NCI-H2196 (cell line): Measurements from ENCODE around the gene LVRN.

Source experiments
- DNase-seq: peaks from one replicate; lab custom pipeline; 2025; ENCODE audit not compliant: unreplicated experiment; lab: John Stamatoyannopoulos, UW

Gene LVRN

GRCh38 chr5:115961381-115962238 lies 665 bp upstream of the LVRN start:
- DNase-seq = no peak

DNA sequence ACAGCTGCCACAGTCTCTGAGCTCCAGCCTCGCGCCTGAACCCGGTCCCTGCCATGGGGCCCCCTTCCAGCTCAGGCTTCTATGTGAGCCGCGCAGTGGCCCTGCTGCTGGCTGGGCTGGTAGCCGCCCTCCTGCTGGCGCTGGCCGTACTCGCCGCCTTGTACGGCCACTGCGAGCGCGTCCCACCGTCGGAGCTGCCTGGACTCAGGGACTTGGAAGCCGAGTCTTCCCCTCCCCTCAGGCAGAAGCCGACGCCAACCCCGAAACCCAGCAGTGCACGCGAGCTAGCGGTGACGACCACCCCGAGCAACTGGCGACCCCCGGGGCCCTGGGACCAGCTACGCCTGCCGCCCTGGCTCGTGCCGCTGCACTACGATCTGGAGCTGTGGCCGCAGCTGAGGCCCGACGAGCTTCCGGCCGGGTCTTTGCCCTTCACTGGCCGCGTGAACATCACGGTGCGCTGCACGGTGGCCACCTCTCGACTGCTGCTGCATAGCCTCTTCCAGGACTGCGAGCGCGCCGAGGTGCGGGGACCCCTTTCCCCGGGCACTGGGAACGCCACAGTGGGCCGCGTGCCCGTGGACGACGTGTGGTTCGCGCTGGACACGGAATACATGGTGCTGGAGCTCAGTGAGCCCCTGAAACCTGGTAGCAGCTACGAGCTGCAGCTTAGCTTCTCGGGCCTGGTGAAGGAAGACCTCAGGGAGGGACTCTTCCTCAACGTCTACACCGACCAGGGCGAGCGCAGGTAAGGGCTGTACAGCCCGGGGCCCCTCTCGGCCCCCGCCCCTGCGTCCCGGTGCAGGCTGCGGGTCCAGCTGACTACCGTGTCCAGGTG lies 509 bp downstream of the LVRN start:
- no peak for DNase-seq

DNA sequence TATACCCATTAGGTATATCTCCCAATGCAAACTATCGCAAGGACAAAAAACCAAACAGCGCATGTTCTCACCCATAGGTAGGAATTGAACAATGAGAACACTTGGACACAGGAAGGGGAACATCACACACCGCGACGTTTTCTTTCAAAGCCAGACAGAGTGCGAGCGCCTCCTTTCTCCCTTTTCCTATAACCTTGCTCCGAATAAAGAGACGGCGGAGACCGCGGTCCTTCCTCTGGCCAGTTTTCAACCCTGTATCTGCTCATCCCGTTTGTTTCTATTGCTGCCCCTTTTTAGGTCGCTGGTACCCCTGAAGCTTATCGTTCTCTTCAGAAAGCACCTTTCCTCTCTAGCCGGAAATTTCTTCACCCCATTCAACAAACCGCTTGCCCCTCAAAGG lies 1.3 kb downstream of the LVRN start:
- DNase-seq = no peak

GRCh38 chr5:115968770-115969169 lies 6.5 kb downstream of the LVRN start:
- no peak for DNase-seq

GRCh38 chr5:115977096-115977495 lies 14.8 kb downstream of the LVRN start:
- no peak for DNase-seq

- no peak for DNase-seq
Measured at GRCh38 chr5:115977988-115978387, 15.7 kb downstream of the LVRN start.

- DNase-seq = no peak
Measured at GRCh38 chr5:115978779-115979178, 16.5 kb downstream of the LVRN start.

- DNase-seq = no peak
Measured at GRCh38 chr5:115979201-115980041, 17.1 kb downstream of the LVRN start.

DNA sequence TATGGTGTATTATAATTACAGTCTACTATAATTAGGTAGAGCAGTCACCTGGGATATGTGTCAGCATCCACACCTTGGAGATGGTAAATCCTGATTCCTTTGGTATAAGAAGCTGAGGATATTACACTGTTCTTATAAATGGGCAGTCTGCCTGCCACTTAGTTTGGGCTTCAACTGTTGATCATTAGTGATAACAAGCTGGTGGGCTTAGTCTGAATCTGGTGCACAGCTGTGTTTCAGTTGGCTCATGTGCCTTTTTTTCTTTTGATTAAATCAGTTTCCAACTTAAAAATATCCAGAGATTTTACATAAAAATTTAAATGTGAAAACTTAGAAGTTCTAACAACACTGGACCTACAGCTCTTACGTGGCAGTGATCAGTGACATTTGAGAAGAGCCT lies 21.2 kb downstream of the LVRN start:
- DNase-seq = no peak

DNA sequence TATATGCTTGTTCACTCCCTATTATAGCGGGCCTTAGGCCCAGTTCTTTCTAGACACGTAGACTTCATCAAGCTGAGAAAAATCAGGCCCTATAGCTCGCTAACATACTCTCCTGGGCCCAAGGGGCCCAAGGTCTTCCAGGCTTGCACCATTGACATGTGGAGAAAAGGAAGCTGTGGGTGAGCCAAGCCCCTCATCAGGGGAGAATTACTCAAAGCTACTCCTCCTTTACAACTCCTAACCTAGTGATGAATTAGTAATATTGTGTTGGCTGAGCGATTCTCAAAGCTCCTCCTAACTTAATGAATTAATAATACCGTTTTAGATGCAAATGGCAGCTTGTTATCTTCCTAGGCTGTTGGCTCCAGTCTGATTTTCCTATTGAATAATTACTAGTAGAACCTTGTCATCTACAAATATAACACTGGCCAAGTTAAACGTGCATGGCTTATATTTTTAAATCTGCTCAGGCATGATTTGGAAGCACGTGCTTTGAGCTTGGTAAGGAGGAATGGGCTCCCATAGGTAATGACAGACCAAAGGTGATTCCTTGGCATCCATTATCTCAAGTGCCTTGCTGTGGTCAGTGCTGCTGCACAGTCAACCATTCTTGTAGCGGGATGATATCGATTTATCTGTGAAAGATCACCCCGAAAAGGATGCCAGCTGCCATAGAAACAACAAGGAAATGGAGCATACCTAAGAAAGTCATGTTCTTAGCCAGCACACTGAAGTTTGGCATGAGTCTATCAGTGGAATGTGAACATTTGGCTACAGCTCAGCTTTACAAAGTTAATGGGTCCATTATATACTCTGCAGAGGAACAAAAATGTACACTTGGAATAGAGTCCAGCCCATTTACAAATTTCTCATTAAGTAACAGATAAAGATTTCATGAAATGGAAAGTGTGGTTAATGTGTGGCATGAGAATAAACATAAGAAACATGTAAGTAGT lies 23.8 kb downstream of the LVRN start:
- DNase-seq = no peak

DNA sequence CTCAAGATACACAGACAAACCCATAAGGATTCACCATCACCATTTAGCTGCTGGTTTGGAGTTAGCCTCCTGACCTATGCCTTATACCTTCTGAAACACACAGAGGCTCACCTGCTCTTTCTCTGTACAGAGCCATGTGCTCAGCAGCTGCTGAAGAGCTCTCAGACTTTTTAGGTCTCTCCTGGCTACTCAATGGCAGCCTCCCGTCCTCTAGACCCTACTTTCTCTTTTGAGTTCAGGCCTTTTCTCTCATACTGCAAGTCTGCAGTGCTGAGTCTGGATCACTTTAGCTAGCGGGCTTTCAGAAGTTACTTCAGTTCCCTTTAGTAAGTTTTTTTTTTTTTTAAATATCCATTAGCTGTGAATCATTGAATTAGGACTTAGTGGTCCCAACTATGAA lies 25.7 kb downstream of the LVRN start:
- DNase-seq = no peak

DNA sequence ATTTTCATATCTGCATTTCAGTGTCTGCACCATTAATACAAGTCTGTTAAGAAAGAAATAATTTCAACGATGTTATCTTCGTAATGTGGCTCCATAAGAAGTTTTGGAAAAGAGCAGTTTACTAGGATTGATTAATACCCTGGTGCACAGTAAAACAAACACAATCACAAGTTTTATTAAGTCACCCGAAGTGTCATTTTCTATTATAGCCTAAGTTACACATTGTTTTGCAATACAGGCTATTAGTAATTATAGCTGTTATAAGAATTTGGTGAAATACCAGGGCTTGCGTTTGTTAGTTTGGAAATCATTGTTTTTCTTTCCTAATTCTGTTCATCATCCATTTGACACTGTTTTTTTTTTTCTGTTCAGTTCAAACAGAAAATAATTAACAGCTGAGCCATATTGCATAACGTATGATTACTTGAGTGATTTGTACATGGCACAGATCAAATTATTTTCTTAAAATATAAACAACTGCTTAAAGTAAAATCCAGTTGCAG lies 30.6 kb downstream of the LVRN start:
- no peak for DNase-seq

GRCh38 chr5:115995351-115995750 lies 33.1 kb downstream of the LVRN start:
- no peak for DNase-seq

GRCh38 chr5:116002116-116002906 lies 40.0 kb downstream of the LVRN start:
- DNase-seq = no peak

GRCh38 chr5:116004248-116004647 lies 42.0 kb downstream of the LVRN start:
- DNase-seq = no peak

DNA sequence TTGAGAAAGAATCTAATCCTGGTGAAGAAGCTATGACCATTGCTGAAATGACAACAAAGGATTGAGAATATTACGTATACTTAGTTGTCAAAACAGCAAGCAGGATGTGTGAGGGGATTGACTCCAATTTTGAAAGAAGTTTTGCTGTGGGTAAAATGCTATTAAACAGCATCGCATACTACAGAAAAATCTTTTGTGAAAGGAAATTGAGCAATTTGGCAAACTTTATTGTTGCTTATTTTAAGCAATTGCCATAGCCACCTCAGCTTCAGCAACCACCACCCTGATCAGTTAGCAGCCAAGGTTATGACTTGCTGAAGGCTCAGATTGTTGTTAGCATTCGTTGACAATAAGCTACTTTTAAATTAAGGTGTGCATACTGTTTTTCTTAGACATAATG lies 47.5 kb downstream of the LVRN start:
- no peak for DNase-seq

- DNase-seq = no peak
Measured at GRCh38 chr5:116011046-116011445, 48.8 kb downstream of the LVRN start.

DNA sequence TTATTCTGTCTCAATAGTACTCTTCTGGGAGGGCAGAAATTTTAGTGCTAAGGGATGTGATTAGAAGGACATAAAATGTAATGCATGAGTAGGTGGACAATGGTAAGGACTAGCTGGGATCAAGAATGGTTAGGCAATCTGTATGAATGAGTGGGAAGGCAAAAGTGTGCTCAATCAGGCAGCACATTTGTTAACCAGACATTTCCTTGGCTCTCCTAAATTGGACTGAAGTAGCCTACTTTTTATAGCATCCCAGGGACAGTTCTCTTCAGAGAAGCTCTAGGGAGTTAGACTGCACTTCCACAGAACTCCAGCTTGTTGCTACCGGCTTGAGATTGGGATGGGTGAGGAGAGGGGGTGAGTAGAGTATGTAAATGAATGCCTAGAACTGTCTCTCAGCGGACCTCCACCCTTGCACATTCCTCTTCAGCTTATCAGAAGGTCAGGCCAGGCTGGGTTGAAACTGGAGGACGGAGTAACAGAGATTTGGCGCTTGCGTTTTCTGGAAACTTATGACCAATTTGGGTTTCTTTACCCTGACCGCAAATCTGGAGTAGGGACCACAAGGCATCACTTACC lies 51.0 kb downstream of the LVRN start:
- DNase-seq = no peak

DNA sequence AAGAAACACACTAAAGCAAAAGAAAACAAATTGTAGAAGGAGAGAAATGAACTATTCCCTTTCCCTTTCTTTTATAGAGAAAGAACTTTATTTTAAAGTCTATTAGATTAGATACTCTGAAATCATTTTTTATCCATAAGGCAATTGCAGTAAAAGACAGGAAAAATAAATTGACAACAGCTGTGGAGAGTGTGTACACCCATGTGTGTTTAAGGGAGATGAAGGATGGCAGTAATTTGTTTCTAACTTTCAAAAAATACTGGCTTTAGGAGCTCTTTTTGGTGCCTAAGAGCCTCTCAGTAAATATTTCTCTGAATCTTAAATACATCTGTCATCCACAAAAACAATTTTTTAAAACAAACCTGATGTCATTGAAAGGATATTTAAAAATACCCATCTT lies 51.7 kb downstream of the LVRN start:
- no peak for DNase-seq
